22Rv1 (cell line): ENCODE results near the gene MOSPD3.
A peak's percentile ranks its signal among the peaks of the same experiment; 100 is the strongest.
"Not testable (repeated sequence)": the region's sequence is repeated elsewhere in the genome, so short reads cannot be mapped to it uniquely, and the experiment has no call there.

Source experiments
- H3K27ac ChIP-seq: fragments of 450-650 bp; 2 replicates; pipeline ENCODE4 v1.5.1; 2017
- ZFX ChIP-seq: fragments of 450-650 bp; IDR thresholded peaks from 2 replicates; pipeline ENCODE4 v1.6.1; 2017; ENCODE audit warnings: antibody characterized with exemption, borderline replicate concordance
- TF ChIP-seq, protein P1 (sequence below): fragments of 450-650 bp; IDR thresholded peaks from 2 replicates; pipeline ENCODE4 v1.5.1; 2017; ENCODE audit warnings: mild to moderate bottlenecking

Gene MOSPD3

GRCh38 chr7:100649826-100650565 lies 37.7 kb downstream of the MOSPD3 start:
- TF ChIP-seq ZFX = no peak
- TF ChIP-seq, protein P1, sequence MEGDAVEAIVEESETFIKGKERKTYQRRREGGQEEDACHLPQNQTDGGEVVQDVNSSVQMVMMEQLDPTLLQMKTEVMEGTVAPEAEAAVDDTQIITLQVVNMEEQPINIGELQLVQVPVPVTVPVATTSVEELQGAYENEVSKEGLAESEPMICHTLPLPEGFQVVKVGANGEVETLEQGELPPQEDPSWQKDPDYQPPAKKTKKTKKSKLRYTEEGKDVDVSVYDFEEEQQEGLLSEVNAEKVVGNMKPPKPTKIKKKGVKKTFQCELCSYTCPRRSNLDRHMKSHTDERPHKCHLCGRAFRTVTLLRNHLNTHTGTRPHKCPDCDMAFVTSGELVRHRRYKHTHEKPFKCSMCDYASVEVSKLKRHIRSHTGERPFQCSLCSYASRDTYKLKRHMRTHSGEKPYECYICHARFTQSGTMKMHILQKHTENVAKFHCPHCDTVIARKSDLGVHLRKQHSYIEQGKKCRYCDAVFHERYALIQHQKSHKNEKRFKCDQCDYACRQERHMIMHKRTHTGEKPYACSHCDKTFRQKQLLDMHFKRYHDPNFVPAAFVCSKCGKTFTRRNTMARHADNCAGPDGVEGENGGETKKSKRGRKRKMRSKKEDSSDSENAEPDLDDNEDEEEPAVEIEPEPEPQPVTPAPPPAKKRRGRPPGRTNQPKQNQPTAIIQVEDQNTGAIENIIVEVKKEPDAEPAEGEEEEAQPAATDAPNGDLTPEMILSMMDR = no peak
- no peak overlapping the region for H3K27ac ChIP-seq

DNA sequence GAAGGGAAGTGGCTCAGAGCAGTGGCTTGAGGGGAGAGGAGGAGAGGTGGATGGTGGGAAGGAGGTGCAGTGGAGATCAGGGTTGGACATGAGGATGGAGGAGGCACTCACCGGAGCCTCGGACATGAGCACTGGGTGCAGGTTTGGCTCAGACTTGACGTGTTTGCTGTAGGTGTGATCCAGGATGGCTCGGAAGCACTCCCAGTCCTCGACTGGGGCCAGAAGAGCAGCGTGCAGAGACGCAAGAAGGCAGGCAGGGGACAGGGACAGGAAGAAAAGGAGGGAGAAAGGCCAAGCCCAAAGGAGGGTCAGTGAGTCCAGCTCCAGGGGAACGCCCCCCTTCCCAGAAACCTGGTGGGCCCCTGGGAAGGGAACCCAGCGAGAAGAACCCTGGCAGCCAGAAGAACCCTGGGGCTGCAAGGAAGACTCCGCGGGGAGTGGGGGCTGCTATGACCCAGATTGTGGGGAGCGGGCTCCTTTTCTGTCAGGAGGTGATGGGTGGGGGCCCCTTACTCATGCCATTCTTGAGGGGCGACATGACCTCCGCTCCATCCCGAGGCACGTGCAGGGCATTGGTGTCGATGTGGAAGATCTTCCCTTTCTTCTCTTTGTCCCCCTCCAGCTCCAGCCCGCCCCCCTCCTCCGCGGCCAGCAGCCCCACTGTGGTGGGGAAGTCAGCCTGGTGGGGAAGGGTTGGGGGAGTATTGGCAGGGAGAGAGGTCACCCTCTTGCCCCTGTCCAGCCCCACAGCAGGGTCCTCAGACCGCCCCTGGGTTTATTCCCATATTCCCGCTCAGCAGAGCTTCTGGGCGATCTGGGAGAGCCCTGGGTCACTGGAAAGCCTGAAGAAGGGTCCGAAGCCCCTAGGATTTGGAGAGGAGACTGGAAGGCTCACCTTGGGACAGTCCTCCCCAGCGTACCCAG lies 42.8 kb downstream of the MOSPD3 start:
- no peak overlapping the region for H3K27ac ChIP-seq
- TF ChIP-seq, protein P1 = no peak
- TF ChIP-seq ZFX = no peak

GRCh38 chr7:100655908-100656674 lies 43.8 kb downstream of the MOSPD3 start, which contains the start of gene ACTL6B:
ACTL6B (minus strand) TSS chr7:100656448; CDS start chr7:100656354, 94 bp downstream.
- no peak for TF ChIP-seq ZFX
- TF ChIP-seq, protein P1 = no peak
- peak within 1 kb of the TSS; percentile 34; the same call in 1 of the 2 replicates for H3K27ac ChIP-seq

DNA sequence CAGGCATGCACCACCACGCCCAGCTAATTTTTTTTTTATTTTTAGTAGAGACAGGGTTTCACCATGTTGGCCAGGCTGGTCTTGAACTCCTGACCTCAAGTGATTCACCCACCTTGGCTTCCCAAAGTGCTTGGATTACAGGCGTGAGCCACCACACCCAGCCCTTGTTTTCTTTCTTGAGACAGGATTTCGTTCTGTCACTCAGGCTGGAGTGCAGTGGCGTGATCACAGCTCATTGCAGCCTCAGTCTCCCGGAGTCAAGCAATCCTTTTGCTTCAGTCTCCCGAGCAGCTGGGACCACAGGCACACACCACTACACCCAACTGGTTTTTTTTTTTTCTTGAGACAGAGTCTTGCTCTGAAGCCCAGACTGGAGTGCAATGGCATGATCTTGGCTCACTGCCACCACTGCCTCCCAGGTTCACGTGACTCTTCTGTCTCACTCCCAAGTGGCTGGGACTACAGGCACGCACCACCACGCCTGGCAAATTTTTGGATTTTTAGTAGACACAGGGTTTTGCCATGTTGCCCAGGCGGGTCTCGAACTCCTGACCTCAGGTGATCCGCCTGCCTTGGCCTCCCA lies 49.9 kb downstream of the MOSPD3 start:
- not testable (repeated sequence) for H3K27ac ChIP-seq
